Suppressor macrophage treated with lipopolysaccharide for 4 hours (primary cell): ENCODE measurements around the gene SMIM38.
"Not testable (repeated sequence)": the region's sequence is repeated elsewhere in the genome, so short reads cannot be mapped to it uniquely, and the experiment has no call there.

Experiments
- DNase-seq: peaks from one replicate; pipeline ENCODE4 v3.0.0-alpha.2; 2020

Gene SMIM38

DNA sequence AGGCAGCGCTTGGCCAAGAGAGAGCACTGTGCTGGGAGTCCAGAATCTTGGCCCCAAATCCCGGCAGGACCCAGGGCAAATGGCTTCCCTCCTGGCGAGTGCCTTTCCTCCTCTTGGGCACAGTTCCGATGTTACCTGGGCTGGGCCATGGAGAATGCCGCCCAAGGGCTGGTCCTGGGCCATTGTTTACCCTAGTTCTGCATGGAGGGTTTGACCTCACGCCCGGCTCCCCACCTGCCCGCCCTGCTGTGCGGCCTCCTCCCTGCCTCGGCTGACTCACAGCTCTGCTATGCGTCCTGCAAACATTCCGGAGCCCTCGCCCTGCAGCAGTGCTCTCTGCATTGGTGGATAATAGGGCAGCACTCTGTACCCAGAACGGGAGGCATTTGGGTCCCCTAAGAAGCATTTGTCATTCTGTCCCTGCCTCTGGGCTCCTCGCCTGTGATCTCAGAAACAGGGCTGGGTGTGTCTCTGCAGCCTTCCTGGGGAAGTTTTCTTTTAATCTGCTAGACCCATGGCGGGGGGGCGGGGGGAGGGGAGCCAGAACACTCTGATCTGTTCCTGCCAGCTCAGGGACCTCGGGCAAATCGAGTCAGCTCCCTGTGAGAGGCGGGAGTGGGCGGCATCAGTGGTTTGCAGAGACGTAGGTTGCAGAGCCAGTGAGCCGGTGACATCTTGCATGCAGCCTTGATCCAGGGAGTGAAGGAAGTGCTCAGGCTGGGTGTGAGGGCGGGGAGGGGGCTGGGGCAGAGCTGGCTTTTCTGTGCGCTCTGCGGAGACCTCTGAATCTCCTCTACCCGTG is 32.9 kb upstream of the SMIM38 start:
- peak; percentile 84 for DNase-seq

DNA sequence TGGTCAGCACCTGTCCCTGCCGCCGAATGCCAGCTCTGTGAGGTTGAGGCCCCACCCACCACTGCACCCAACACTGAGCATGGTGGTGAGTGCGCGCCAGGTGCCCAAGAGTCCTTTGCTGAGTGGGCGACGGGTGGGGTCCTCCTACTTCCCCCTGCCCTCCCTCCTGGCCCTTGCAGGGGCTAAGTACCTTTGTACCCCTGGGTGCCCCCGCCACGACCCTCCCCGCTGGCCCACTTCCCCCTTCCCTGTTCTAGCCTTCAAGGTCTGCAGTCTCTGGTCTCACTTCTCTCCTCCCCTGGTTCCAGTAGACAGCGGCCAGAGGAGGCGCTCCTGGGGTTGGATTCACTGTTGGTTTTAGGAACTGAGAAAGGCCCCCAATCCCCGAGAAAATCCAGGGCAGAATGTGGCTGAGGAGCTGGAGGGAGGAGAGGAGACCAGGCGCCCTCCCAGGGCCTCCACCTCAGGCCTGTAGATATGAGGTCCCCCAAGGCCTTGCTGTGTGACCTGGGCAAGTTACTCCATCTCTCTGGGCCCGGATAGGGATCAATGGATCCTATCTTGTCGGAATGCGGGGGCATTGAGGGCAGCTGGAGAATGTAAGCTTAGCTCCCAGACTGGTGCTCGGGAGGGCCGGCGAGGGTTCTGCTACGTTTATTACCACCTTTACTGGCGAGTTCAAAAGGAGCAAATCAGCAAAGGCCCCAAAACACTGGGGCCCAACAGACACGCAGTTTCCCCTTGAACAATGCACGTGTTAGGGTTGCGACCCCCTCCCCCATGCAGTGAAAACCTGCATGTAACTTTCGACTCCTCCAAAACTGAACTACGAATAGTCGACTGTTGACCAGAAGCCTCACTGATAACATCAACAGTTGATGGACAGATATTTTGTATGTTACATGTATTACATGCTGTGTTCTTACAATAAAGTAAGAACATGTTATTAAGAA is 31.9 kb upstream of the SMIM38 start:
- DNase-seq: no peak

DNA sequence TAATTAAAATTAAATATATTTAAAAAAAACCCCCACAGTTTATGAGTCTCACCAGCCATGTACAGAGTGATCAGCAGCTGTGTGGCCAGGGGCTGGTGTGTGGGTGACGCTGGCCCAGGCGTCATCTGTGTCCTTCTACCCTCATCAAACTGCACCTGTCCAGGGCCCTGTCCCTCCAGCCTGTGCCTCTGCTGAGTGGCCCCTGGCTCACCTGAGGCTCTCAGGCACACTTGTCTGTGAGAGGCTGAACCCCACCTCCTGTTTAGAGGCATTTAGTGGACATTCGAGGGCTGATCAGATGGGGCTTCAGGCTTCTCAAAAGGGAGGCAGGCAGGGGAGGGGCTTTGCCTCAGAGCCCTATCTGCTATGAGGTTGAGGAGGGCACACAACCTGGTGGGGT is 29.9 kb upstream of the SMIM38 start:
- no peak for DNase-seq

DNA sequence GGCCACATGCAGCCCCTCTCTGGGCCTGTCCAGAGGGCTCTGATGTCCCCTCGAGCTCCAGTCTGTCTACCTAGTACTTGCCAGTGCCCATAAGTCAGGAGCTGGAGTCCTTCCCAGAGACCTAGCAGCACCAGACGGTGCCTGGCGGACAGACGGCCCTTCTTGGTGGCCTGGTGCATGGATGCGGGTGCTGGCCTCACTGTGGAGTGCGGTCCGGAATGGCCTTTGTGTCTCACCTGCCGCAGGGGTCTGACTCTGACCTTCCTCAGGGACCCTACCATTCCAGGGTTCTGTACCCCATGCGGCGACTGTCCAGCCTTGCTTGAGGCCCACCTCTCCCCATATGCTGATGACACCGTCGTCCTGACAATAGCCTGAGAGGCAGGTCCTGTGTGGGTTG is 29.4 kb upstream of the SMIM38 start:
- no peak for DNase-seq

DNA sequence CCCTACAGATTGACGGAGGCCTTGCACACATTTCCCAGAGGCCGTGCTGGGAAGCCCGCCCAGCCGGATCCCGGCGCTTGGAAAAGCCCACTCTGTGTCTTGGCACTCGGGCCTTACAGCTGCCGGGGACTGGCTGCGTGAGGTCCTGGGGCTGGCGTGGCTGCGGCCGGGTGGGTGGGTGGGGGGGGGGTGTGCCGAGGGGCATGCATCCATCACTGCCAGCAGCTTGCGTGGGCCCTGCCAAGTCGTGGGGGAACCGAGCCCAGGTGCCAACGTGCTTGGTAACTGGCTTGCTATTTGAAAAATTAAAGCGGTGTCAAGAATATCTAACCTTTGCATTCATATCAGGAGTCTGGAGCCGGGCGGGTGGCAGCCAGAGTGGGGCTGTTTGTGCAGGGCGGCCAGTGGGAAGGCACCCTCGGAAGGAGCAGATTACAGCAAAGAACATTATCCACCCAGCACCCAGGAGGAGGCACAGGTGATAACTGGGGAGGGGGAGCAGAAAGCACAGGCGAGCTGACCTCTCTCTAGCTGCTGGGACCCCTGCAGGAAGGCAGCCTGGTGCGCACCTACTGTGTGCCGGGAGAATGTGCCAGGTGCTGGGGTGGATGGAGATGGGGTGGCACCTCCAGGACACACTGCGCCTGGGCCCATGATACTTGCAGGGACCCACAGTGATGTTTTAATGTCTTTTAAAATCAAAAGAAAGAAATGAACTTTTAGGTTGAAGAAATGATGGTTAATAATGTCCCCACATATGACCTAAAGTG is 28.5 kb upstream of the SMIM38 start:
- DNase-seq: no peak

DNA sequence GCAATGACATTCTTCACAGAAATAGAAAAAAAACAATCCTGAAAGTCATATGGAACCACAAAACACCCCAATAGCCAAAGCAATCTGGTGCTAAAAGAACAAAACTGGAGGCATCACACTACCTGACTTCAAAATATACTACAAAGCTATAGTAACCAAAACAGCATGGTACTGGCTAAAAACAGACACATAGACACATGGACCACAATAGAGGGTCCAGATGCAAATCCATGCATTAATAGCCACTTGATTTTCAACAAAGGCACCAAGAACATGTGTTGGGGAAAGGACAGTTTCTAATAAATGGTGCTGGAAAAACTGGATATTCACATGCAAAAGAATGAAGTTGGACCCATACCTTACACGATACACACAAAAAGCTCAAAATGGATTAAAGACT is 27.9 kb upstream of the SMIM38 start:
- DNase-seq: no peak

DNA sequence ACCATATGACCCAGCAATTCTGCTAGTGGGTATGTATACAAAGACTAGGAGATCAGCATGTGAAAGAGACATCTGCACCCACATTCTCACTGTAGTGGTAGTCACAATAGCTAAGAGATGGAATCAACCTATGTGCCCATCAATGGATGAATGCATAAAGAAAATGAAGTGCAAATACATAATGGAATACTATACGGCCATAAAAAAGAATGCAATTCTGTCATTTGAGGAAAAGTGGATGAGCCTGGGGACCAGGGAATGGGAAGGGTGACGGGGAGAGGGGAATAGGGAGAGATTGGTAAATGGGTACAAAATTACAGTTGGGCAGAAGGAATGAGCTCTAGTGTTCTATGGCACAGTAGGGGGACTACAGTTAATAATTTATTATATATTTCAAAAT is 26.7 kb upstream of the SMIM38 start:
- DNase-seq: no peak

DNA sequence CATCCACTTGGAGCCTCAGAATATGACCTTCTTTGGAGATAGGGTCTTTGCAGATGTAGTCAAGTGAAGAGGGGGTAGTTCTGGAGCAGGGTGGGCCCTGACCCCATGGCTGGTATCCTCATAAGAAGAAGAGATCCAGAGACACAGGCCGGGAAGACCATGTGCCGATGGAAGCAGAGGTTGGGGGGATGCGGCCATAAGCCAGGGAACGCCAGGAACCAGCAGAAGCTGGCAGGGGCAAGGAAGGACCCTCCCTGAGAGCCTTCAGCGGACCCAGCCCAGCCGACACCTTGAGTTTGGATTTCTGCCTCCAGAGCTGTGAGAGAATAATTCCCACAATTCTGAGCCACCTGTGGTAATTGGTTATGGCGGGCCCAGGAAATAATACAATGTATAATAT is 26.1 kb upstream of the SMIM38 start:
- no peak for DNase-seq

DNA sequence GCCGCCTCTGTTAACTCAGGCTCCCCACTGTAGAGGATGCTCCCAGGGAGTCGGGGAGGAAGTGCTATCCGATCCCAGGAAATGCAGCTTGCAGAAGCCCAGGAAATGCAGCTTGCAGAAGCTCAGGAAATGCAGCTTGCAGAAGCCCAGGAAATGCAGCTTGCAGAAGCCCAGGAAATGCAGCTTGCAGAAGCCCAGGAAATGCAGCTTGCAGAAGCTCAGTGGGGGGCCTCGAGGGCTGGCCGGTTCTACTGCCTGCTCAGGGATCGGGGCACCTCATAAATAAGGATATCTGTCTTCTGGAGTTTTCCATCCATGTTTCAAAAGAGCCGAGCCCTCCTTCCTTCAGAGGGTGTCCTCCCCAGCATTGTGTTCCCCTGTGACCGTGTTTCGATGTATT is 25.1 kb upstream of the SMIM38 start:
- no peak for DNase-seq

DNA sequence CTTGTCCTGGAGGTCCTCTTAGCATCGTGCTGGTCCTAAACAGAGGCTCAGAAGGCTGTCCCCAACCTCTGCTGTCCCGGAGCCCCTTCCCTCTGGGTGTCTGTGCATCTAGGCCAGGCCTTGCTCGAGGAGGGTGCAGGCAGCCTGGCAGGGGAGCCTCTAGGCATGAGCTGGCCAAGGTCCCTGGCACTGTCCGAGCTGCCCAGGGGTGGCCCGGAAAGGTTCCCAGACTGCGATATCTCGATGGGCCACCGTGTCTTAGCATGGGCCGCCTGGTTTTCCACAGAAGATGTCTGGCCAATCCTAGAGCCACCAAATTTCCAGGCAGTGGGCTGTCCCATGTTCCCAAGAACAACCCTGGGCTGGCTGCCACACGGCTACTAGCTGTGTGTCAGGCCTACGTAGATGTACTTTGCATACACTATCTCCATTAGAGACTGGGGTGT is 24.6 kb upstream of the SMIM38 start:
- no peak for DNase-seq

DNA sequence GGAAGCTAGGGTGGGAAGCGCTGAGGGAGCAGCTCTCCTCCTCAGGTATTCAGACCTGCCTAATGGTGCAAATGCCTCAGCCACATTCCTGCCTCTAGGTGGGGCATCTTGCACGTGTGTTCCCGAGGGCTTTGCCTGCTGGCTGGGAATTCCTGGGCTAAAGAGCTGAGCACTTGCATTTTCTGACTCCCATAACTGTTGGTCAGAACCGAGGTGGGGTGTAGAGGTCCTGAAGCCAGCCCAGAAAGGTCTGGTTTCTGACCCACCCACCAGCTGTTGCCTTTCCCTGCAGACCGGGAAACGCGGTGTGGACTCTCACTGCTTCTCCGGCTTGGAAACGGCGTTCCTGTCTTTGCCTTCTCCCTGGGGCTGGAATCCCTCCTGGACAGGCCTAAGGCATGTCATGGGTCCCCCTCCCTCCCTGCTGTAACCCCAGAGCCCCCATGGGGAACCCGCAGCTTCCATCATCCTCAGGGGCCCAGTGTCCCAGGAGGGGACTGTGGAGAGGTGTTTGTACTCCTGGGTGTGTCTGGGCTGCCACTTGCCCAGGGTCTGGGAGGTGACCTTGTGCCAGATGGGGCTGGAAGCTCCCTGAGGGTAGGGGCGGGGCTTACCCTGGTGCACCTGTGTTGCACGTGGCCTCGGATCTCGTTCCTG is 24.0 kb upstream of the SMIM38 start:
- DNase-seq: no peak

DNA sequence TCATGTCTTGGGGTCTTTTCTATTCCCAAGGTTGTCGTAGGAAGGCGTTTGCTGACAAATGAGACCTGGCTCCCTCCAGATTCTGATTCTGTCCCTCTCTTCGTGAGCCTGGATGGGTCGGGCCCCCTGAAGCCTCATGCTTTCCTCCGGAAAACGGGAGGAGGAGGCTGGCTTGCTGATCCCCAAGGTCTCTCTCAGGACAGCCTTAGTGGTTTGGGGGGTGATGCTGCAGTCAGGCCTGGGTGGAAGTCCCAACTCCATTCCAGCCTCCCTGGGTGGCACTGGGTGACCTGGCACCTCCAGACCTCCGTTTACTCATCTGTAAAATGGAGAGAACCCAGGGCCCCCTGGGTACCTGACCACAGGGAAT is 23.4 kb upstream of the SMIM38 start:
- no peak for DNase-seq

DNA sequence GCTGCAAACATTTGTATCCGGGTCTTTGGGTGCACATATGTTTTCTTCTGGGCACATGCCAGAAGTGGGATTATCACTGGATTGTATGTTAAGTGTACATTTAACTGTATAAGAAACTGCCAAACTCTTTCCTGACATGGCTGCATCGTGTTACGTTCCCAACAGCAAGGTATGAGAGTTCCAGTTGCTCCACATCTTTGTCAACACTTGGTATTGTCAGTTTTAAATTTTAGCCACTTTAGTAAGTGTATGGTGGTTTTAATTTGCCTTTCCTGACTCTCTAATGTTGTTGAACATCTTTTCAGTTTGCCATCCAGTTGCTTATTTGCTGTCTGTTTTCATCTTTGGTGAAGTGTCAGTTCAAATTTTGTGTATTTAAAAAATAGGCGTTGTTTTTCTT is 22.5 kb upstream of the SMIM38 start:
- no peak for DNase-seq

DNA sequence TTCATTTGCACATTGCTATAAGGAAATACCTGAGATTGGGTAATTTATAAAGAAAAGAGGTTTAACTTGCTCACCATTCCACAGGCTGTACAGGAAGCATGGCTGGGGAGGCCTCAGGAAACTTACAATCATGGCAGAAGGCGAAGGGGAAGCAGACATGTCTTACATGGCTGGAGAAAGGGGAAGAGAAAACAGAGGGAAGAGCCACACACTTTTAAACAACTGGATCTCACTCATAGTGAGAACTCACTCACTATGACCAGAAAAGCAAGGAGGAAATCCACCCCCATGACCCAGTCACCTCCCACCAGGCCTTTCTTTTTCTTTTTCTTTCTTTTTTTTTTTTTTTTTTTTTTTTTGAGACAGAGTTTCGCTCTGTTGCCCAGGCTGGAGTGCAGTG is 21.6 kb upstream of the SMIM38 start:
- DNase-seq: peak; percentile 44

DNA sequence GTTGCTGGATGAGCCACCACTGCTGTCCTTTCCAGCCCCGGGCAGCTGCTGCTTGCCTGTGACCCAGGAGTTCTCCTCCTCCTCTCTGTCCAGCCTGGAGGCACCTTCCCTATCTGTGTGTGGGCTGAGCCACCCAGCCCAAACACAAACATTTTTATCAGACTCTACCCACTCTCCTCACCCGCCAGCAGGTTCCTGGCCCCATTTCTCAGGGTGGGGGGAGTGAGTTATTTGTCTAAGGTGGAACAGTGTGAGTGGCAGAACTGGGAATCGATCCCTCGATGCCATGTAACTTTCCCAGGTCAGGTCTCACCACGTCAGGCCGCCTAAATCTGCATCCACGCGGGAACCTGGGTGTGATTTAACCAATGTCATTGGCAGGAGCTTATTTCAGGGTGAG is 20.8 kb upstream of the SMIM38 start:
- DNase-seq: no peak

DNA sequence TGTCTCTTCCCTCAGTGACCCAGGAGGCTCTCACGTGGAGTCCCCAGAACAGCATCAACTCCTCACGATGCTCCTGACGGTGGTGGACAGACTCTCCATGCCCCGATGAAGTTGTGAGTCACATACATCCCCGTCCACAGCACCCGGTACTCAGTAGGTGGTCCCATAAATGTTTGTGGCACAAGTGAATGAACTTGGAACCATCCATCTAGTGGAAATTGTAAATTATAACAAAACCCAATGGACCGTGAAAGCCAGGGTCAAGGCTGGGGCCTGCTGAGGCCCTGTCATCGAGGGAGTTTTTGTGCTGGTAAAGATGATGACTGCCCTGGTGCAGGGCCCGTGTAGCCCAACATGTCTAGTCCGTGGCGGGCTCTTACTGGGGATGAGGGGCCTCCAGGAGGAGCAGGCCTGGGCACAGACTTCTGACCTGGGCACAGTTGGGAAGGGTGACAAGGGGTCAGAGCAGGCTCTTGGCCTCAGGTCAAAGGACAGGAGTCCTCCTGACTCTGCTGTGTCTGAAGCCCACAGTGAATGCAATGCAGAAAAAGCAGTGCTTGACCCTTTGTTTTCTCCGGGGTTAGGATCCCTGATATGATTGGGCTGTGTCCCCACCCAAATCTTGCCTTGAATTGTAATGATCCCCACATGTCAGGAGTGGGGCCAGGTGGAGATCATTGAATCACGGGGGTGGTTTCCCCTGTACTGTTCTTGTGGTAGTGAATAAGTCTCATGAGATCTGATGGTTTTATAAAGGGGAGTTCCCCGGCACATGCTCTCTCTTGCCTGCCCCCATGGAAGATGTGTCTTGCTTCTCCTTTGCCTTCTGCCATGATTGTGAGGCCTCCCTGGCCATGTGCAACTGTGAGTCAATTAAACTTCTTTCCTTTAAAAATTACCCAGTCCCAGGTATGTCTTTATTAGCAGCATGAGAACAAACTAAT is 20.0 kb upstream of the SMIM38 start:
- no peak for DNase-seq

DNA sequence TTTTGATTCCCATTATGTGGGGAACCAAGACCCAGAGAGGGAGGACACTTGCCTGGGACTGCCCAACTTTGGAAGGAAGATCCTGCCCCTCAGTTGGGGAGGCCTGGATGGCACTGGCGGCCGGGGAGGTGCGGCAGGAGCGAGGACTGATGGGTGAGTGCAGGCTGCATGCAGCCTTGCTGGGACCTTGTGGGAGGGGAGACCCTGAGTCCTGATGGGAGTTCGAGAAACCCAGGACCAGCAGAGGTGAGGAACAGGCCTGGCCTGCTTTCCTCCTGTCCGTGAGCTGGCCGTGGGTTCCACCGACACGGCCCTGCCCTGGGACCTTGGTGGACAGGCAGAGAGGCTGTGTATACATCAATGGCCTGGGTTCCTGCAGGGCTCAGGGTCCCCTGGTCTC is 19.3 kb upstream of the SMIM38 start:
- DNase-seq: no peak

DNA sequence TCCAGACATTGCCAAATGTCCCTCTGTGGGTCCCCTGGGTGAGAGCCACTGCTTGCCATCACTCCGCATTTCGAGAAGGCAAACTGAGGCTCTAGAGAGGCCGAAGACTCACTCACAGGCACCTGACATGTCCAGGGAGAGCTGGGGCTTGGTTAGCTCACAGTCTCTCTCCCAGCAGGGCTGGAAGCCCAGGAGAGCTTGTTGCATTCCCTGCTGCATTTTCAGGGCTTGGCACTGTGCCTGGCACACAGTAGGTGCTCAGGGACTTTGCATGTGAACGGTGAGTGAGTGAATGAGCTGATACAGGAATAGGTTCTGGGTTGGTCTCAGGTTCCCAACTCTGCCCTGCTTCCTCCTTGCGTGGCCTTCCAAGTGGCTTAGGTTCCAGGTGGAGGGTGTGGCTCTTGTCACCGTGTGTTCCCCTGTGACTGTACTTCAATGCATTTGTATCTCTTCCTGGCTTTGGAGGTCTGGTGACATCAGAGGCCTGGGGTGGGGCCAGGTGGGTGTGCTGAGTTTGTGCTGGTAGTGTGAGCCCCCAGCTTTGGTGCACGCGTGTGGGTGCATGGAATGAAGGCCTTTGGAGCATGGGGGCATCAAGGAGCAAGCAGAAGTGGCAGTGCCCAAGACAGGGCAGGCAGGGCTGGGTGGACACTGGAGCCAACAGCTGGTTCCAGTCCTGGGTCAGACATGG is 18.4 kb upstream of the SMIM38 start:
- DNase-seq: no peak

DNA sequence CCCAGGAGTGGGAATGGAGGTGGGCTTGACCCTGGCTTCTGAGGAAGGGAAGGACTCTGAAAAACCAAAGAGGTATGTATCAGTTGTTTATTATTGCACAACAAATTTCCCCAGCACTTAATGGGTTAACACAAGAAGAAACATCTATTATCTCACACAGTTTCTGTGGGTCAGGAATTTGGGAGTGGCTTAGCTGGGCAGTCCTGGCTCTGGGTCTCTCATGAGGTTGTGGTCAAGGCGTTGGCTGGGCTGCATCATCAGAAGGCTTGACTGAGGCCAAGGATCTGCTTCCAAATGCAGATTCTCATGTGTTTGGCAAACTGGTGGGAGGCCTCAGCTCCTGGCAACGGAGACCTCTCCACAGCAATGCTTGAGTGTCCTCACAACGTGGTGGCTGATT is 17.5 kb upstream of the SMIM38 start:
- DNase-seq: no peak

DNA sequence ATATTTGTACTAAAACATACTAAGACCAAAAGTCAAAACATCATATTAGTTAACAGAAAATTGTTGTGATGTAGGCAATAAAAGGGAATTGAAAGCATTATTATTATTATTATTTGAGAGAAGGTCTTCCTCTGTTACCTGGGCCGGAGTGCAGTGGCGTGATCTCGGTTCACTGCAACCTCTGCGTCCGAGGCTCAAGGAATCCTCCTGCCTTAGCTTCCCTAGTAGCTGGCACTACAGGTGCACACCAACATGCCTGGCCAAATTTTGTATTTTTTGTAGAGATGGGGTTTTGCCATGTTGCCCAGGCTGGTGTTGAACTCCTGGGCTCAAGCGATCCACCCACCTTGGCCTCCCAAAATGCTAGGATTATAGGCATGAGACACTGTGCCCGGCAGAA is 15.6 kb upstream of the SMIM38 start:
- DNase-seq: not testable (repeated sequence)

DNA sequence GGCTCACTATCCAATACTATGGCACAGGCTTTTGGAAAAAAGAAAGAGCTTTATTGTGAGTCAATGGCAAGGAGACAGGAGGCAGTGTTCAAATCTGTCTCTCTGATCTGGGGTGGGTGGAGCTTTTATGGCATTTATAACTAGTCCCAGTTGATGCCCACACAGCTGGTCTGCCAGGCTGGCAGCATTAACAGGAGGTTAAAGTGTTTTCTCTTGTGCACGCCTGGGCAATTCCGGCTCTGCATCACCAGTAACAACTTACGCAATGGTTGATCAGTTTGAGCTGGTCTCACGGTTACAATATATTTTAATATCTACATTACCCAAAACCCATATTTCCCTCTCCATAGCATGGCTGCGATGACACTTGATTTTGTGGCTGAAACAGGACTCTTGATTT is 15.1 kb upstream of the SMIM38 start:
- DNase-seq: no peak
